ENCODE measurements around the gene SLC51A.
A peak's percentile ranks its signal among the peaks of the same experiment; 100 is the strongest.

SLC51A gene

GRCh38 chr3:196235452-196236122 lies 19.3 kb downstream of the SLC51A start:
- Histone ChIP-seq H3K79me1 (replicated peaks; ENCODE audit: low read length, poor library complexity, severe bottlenecking) (peaks cover 9% of the 10 kb centered on the region), H2BK12ac (ENCODE audit: low read length in 2 of 2) (no peak overlapping the region), H2BK120ac (ENCODE audit: low read depth, low read length) (no peak overlapping the region), H2BK5ac (ENCODE audit: low read depth, low read length, poor library complexity, severe bottlenecking) (no peak overlapping the region), H3K4me1 (ENCODE audit: control insufficient read depth, insufficient read depth, low read depth, low read length) (peaks cover 4% of the 10 kb centered on the region), H3K9me3 (ENCODE audit: control insufficient read depth, low read length) (no peaks in the 10 kb centered on the region), H3K36me3 (ENCODE audit: control insufficient read depth in 1 of 2, insufficient read depth in 2 of 2, low read depth in 1 of 2, low read length in 2 of 2) (peaks cover 16 to 71% of the 10 kb centered on the region in 2 experiments), H3K4me2 (ENCODE audit: low read length, poor library complexity, severe bottlenecking) (no peak overlapping the region), H4K8ac (ENCODE audit: low read length) (no peak overlapping the region), H3K27me3 (ENCODE audit: control insufficient read depth in 1 of 2, insufficient read depth in 1 of 2, low read length in 2 of 2) (no peaks in the 10 kb centered on the region), H3K18ac (ENCODE audit: low read depth in 1 of 2, low read length in 2 of 2) (no peak overlapping the region), H2AK5ac (ENCODE audit: low read length, severe bottlenecking) (no peak overlapping the region), H4K91ac (ENCODE audit: low read length) (no peak overlapping the region), H2BK15ac (ENCODE audit: low read depth, poor library complexity, severe bottlenecking) (no peak overlapping the region), H3K4ac (ENCODE audit: low read depth in 1 of 2, low read length in 2 of 2) (no peak overlapping the region), H3K4me3 (ENCODE audit: insufficient read depth in 1 of 2, low read depth in 1 of 2, low read length in 2 of 2) (no peak overlapping the region), H3K23ac (ENCODE audit: low read length in 2 of 2) (no peak overlapping the region), H2AFZ (ENCODE audit: low read depth, low read length) (no peak overlapping the region), H3K9ac (ENCODE audit: low read length) (peak overlapping the region; percentile 50), H3K14ac (ENCODE audit: low read length in 2 of 2) (no peak overlapping the region), H3K27ac (ENCODE audit: low read length, poor library complexity, severe bottlenecking) (no peak overlapping the region)
- no peak for DNase-seq
- 94% methylated on average over 12 of the region's 12 CpGs for WGBS

GRCh38 chr3:196236223-196236622 lies 19.9 kb downstream of the SLC51A start:
- Histone ChIP-seq H3K4me3 (ENCODE audit: insufficient read depth in 1 of 2, low read depth in 1 of 2, low read length in 2 of 2) (no peak overlapping the region), H3K27me3 (ENCODE audit: control insufficient read depth in 1 of 2, insufficient read depth in 1 of 2, low read length in 2 of 2) (no peaks in the 10 kb centered on the region), H3K27ac (ENCODE audit: low read length, poor library complexity, severe bottlenecking) (no peak overlapping the region), H4K91ac (ENCODE audit: low read length) (no peak overlapping the region), H3K79me1 (replicated peaks; ENCODE audit: low read length, poor library complexity, severe bottlenecking) (peaks cover 9% of the 10 kb centered on the region), H2AK5ac (ENCODE audit: low read length, severe bottlenecking) (no peak overlapping the region), H2BK5ac (ENCODE audit: low read depth, low read length, poor library complexity, severe bottlenecking) (no peak overlapping the region), H2BK120ac (ENCODE audit: low read depth, low read length) (no peak overlapping the region), H2AFZ (ENCODE audit: low read depth, low read length) (no peak overlapping the region), H3K36me3 (ENCODE audit: control insufficient read depth in 1 of 2, insufficient read depth in 2 of 2, low read depth in 1 of 2, low read length in 2 of 2) (peaks cover 16 to 74% of the 10 kb centered on the region in 2 experiments), H3K14ac (ENCODE audit: low read length in 2 of 2) (no peak overlapping the region), H2BK12ac (ENCODE audit: low read length in 2 of 2) (no peak overlapping the region), H3K4me2 (ENCODE audit: low read length, poor library complexity, severe bottlenecking) (no peak overlapping the region), H4K8ac (ENCODE audit: low read length) (no peak overlapping the region), H3K4ac (ENCODE audit: low read depth in 1 of 2, low read length in 2 of 2) (no peak overlapping the region), H3K4me1 (ENCODE audit: control insufficient read depth, insufficient read depth, low read depth, low read length) (peaks cover 4% of the 10 kb centered on the region), H3K18ac (ENCODE audit: low read depth in 1 of 2, low read length in 2 of 2) (no peak overlapping the region), H3K9ac (ENCODE audit: low read length) (peak overlapping the region; percentile 50), H3K9me3 (ENCODE audit: control insufficient read depth, low read length) (no peaks in the 10 kb centered on the region), H2BK15ac (ENCODE audit: low read depth, poor library complexity, severe bottlenecking) (no peak overlapping the region), H3K23ac (ENCODE audit: low read length in 2 of 2) (no peak overlapping the region)
- 95% methylated on average over 8 of the region's 8 CpGs for WGBS
- DNase-seq: no peak

- H3K9ac ChIP-seq (ENCODE audit: low read length): peak overlapping the region; percentile 50
- H2BK120ac ChIP-seq (ENCODE audit: low read depth, low read length): no peak overlapping the region
- no peak overlapping the region for H2AFZ ChIP-seq (ENCODE audit: low read depth, low read length)
- peaks cover 4% of the 10 kb centered on the region for H3K4me1 ChIP-seq (ENCODE audit: control insufficient read depth, insufficient read depth, low read depth, low read length)
- H3K4me3 ChIP-seq (ENCODE audit: insufficient read depth in 1 of 2, low read depth in 1 of 2, low read length in 2 of 2): no peak overlapping the region
- peaks cover 9% of the 10 kb centered on the region for H3K79me1 ChIP-seq (replicated peaks; ENCODE audit: low read length, poor library complexity, severe bottlenecking)
- 94% methylated on average over 5 of the region's 5 CpGs for WGBS
- DNase-seq: no peak
- H4K91ac ChIP-seq (ENCODE audit: low read length): no peak overlapping the region
- no peak overlapping the region for H3K27ac ChIP-seq (ENCODE audit: low read length, poor library complexity, severe bottlenecking)
- H2BK15ac ChIP-seq (ENCODE audit: low read depth, poor library complexity, severe bottlenecking): no peak overlapping the region
- H2BK5ac ChIP-seq (ENCODE audit: low read depth, low read length, poor library complexity, severe bottlenecking): no peak overlapping the region
- H3K9me3 ChIP-seq (ENCODE audit: control insufficient read depth, low read length): no peaks in the 10 kb centered on the region
- peaks cover 18 to 80% of the 10 kb centered on the region in 2 experiments for H3K36me3 ChIP-seq (ENCODE audit: control insufficient read depth in 1 of 2, insufficient read depth in 2 of 2, low read depth in 1 of 2, low read length in 2 of 2)
- no peak overlapping the region for H3K4ac ChIP-seq (ENCODE audit: low read depth in 1 of 2, low read length in 2 of 2)
- no peak overlapping the region for H3K23ac ChIP-seq (ENCODE audit: low read length in 2 of 2)
- H4K8ac ChIP-seq (ENCODE audit: low read length): no peak overlapping the region
- H3K4me2 ChIP-seq (ENCODE audit: low read length, poor library complexity, severe bottlenecking): no peak overlapping the region
- no peak overlapping the region for H3K14ac ChIP-seq (ENCODE audit: low read length in 2 of 2)
- H2BK12ac ChIP-seq (ENCODE audit: low read length in 2 of 2): no peak overlapping the region
- H2AK5ac ChIP-seq (ENCODE audit: low read length, severe bottlenecking): no peak overlapping the region
- no peaks in the 10 kb centered on the region for H3K27me3 ChIP-seq (ENCODE audit: control insufficient read depth in 1 of 2, insufficient read depth in 1 of 2, low read length in 2 of 2)
- no peak overlapping the region for H3K18ac ChIP-seq (ENCODE audit: low read depth in 1 of 2, low read length in 2 of 2)
Observed at GRCh38 chr3:196237203-196237602, 20.9 kb downstream of the SLC51A start.

- Histone ChIP-seq H2BK120ac (ENCODE audit: low read depth, low read length) (no peak overlapping the region), H3K27ac (ENCODE audit: low read length, poor library complexity, severe bottlenecking) (peak overlapping the region; percentile 81), H3K9ac (ENCODE audit: low read length) (no peak overlapping the region), H3K14ac (ENCODE audit: low read length in 2 of 2) (no peak overlapping the region), H3K18ac (ENCODE audit: low read depth in 1 of 2, low read length in 2 of 2) (no peak overlapping the region), H3K27me3 (ENCODE audit: control insufficient read depth in 1 of 2, insufficient read depth in 1 of 2, low read length in 2 of 2) (no peaks in the 10 kb centered on the region), H2AFZ (ENCODE audit: low read depth, low read length) (no peak overlapping the region), H3K4ac (ENCODE audit: low read depth in 1 of 2, low read length in 2 of 2) (no peak overlapping the region), H3K79me1 (replicated peaks; ENCODE audit: low read length, poor library complexity, severe bottlenecking) (peaks cover 9% of the 10 kb centered on the region), H3K23ac (ENCODE audit: low read length in 2 of 2) (no peak overlapping the region), H4K91ac (ENCODE audit: low read length) (no peak overlapping the region), H3K4me3 (ENCODE audit: insufficient read depth in 1 of 2, low read depth in 1 of 2, low read length in 2 of 2) (no peak overlapping the region), H3K4me2 (ENCODE audit: low read length, poor library complexity, severe bottlenecking) (no peak overlapping the region), H4K8ac (ENCODE audit: low read length) (no peak overlapping the region), H3K4me1 (ENCODE audit: control insufficient read depth, insufficient read depth, low read depth, low read length) (peaks cover 4% of the 10 kb centered on the region), H3K9me3 (ENCODE audit: control insufficient read depth, low read length) (no peaks in the 10 kb centered on the region), H3K36me3 (ENCODE audit: control insufficient read depth in 1 of 2, insufficient read depth in 2 of 2, low read depth in 1 of 2, low read length in 2 of 2) (peaks cover 19 to 74% of the 10 kb centered on the region in 2 experiments), H2BK12ac (ENCODE audit: low read length in 2 of 2) (no peak overlapping the region), H2BK5ac (ENCODE audit: low read depth, low read length, poor library complexity, severe bottlenecking) (no peak overlapping the region), H2BK15ac (ENCODE audit: low read depth, poor library complexity, severe bottlenecking) (no peak overlapping the region), H2AK5ac (ENCODE audit: low read length, severe bottlenecking) (peak overlapping the region; percentile 58)
- 82% methylated on average over 12 of the region's 14 CpGs for whole genome bisulfite sequencing
- peak; percentile 58 for DNase-seq
Observed at GRCh38 chr3:196238612-196239560, 22.6 kb downstream of the SLC51A start.

All from mesenchymal stem cell (in vitro differentiated cells and primary cell).